Measurements from ENCODE around the gene TAF11L4.
"Not testable (repeated sequence)": the region's sequence is repeated elsewhere in the genome, so short reads cannot be mapped to it uniquely, and the experiment has no call there.

The TAF11L4 gene

DNA sequence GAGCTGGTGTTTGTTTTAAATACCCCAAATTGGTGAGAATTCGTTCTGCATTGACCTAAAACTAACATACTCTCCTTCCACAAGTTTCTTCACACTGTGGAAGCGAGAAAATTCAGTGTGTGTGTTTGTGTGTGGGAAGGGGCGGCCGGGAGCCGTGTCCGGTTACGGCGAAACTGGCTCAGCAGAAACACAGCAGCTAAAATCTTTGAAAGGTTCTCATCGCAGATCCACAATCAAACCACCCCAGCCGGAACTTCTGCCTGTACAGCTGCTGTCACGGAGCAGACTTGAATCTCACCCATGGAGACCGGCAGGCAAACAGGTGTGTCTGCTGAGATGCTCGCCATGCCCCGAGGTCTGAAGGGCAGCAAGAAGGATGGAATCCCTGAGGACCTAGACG is at the start of gene TAF11L4:
Gene TAF11L4 (plus strand): TSS at position 301 of the 400 bp plus-strand sequence.
- DNase-seq (ENCODE audit: low read depth): not testable (repeated sequence)

- not testable (repeated sequence) for DNase-seq (ENCODE audit: low read depth)
Measured at GRCh38 chr5:17475064-17475463, 46.5 kb upstream of the TAF11L4 start.

GRCh38 chr5:17477043-17477442 is 44.6 kb upstream of the TAF11L4 start:
- DNase-seq (ENCODE audit: low read depth): no peak

- no peak for DNase-seq (ENCODE audit: low read depth)
Measured at GRCh38 chr5:17477573-17478265, 43.9 kb upstream of the TAF11L4 start.

DNA sequence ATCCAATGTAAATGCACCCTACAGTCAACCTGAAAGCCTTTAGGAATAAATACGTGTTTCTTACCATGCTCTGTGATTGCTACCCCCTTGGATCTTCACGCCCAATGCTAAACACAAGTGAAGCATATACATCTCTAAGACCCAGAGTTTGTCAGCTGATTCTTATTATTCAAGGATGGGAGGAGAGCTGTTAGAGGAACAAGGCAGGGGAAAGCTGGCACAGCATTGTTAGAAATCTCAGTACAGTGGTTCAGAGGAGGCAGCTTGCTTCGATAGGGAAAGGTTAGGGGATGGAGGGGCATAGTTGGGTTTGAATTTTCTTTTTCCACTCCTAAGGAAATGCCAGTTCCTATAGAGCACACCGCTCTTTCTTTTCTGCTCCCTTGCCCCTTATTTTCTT is 40.2 kb upstream of the TAF11L4 start:
- DNase-seq (ENCODE audit: low read depth): no peak

DNA sequence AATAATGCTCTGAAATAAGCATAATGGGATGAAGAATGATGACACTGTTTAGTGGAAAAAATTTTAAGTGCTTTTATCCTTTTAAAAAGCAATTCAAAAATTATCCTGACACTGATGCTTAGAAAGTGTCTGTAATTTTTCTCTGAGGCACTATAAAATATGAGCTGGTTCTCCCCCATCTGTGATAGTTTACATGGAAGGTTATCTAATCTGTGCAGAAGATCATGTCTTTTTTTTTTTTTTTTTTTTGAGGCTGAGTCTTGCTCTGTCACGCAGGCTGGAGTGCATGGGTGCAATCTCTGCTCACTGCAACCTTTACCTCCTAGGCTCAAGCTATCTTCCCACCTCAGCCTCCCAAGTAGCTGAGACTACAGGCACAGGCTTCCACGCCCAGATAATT is 38.8 kb upstream of the TAF11L4 start:
- DNase-seq (ENCODE audit: low read depth): no peak

DNA sequence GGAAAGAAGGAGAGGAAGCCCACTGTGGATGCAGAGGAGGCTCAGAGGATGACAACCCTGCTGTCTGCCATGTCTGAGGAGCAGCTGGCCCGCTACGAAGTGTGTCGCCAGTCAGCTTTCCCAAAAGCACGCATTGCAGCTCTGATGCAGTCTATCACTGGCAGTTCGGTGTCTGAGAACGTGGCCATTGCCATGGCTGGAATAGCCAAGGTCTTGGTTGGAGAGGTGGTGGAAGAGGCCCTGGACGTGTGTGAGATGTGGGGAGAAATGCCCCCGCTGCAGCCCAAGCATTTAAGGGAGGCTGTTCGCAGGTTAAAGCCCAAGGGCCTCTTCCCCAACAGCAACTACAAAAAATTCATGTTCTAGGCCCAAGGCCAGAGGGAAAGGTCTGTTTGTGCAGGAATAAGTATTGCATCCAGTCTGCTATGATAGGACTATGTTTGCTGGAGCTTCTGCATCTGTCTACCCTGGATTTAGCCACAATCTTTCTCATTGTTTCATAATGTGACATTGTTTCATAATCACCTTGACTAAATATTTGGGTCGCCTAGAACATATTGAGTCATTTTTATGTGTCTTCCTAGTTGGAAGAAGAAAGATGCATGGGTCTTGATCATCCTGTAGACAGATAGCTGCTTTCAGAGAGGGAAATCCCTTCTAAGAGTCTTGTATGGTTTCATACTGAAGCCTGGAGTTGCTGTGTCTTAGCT is 35.0 kb upstream of the TAF11L4 start:
- not testable (repeated sequence) for DNase-seq (ENCODE audit: low read depth)

DNA sequence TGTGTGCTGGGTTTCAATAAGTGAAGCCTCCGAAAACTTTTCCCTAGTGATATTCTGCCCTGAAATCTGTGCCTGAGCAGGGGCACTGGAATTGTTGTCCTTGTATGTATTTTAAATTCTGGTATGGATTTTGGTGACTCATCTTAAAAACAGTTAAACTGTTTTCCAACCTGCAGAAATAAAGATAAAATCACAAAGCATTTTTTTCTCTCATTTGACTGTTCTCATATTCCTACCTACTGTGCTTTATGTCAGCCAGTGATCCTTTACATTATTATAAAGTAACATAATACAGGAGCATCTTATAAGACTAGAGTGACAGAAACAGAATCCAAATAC is 34.5 kb upstream of the TAF11L4 start:
- no peak for DNase-seq (ENCODE audit: low read depth)

GRCh38 chr5:17491257-17491656 is 30.3 kb upstream of the TAF11L4 start:
- DNase-seq (ENCODE audit: low read depth): not testable (repeated sequence)

GRCh38 chr5:17492770-17493169 is 28.8 kb upstream of the TAF11L4 start:
- no peak for DNase-seq (ENCODE audit: low read depth)

GRCh38 chr5:17497446-17497845 is 24.2 kb upstream of the TAF11L4 start:
- no peak for DNase-seq (ENCODE audit: low read depth)

GRCh38 chr5:17497931-17498330 is 23.7 kb upstream of the TAF11L4 start, which contains the start of gene TAF11L2:
Gene TAF11L2 (plus strand): TSS chr5:17498231.
- DNase-seq (ENCODE audit: low read depth): not testable (repeated sequence)

GRCh38 chr5:17511775-17512325 is 9.8 kb upstream of the TAF11L4 start:
- DNase-seq (ENCODE audit: low read depth): no peak

DNA sequence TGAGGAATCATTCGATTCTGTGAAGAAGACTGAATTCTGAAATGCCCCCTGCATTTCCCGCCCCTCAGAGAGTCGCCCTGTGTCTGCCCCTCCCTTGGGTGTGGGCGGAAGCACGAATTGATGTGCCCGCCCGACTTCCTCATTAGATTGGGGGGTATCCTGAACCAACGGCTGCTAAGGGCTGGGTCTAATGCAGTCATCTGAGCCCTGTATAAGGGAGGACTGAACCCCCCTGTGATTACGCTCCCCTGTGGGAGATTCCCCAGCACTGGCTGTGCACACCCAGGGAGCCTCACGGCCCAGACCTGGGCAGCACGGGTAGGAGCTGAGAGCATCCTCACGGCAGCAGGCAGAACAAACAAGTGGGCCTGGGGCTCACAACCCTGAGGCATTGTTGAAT is 4.1 kb upstream of the TAF11L4 start:
- not testable (repeated sequence) for DNase-seq (ENCODE audit: low read depth)

DNA sequence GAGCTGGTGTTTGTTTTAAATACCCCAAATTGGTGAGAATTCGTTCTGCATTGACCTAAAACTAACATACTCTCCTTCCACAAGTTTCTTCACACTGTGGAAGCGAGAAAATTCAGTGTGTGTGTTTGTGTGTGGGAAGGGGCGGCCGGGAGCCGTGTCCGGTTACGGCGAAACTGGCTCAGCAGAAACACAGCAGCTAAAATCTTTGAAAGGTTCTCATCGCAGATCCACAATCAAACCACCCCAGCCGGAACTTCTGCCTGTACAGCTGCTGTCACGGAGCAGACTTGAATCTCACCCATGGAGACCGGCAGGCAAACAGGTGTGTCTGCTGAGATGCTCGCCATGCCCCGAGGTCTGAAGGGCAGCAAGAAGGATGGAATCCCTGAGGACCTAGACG is 3.5 kb upstream of the TAF11L4 start, which contains the start of gene TAF11L3:
Gene TAF11L3 (plus strand): TSS at position 301 of the 400 bp plus-strand sequence.
- not testable (repeated sequence) for DNase-seq (ENCODE audit: low read depth)

- DNase-seq (ENCODE audit: low read depth): not testable (repeated sequence)
Measured at GRCh38 chr5:17519508-17519907, 2.1 kb upstream of the TAF11L4 start.

GRCh38 chr5:17524935-17525334 is 3.3 kb downstream of the TAF11L4 start, which contains the start of gene TAF11L5:
Gene TAF11L5 (plus strand): TSS chr5:17525235.
- not testable (repeated sequence) for DNase-seq (ENCODE audit: low read depth)

GRCh38 chr5:17526504-17526903 is 4.9 kb downstream of the TAF11L4 start:
- DNase-seq (ENCODE audit: low read depth): not testable (repeated sequence)

GRCh38 chr5:17528369-17528768 is 6.8 kb downstream of the TAF11L4 start, which contains the start of gene TAF11L6:
Gene TAF11L6 (plus strand): TSS chr5:17528669.
- not testable (repeated sequence) for DNase-seq (ENCODE audit: low read depth)

Measured in GM04504 (cell line).